ENCODE data around the gene TSPAN3.

TSPAN3 gene

GRCh38 chr15:76996526-76997401, 74.1 kb downstream of the TSPAN3 start:
- H3K27ac ChIP-seq (replicated peaks; ENCODE audit: low read length), result no peak overlapping the region
- peak overlapping the region; percentile 78 for H2AK5ac ChIP-seq (ENCODE audit: low read depth, low read length)
- H4K91ac ChIP-seq (ENCODE audit: low read depth, low read length, poor library complexity), result no peak overlapping the region
- DNase-seq (ENCODE audit: low spot score), result no peak
- H3K9ac ChIP-seq (ENCODE audit: low read depth, low read length, poor library complexity), result no peak overlapping the region
- no peak overlapping the region for H2BK12ac ChIP-seq (ENCODE audit: low read length)
- WGBS, 2 donors (ENCODE audit: extremely low coverage in 2 of 2, insufficient read length in 2 of 2, insufficient replicate concordance in 1 of 2), result no CpG with 5 or more reads among the region's 14 CpGs
- H3K4me1 ChIP-seq (ENCODE audit: control insufficient read depth in 2 of 2, insufficient read depth in 1 of 2, low read depth in 1 of 2, low read length in 2 of 2), result peaks cover 0 to 5% of the 10 kb centered on the region in 2 donors
- no peak overlapping the region for H3K4me3 ChIP-seq (ENCODE audit: low read length in 2 of 2)
- H3K4me2 ChIP-seq (ENCODE audit: insufficient read depth, low read length, poor library complexity, severe bottlenecking), result peak overlapping the region; percentile 14
- H3K79me1 ChIP-seq (ENCODE audit: low read depth, low read length), result no peaks in the 10 kb centered on the region
- H2AFZ ChIP-seq (ENCODE audit: low read length), result no peak overlapping the region
- H3K18ac ChIP-seq (ENCODE audit: low read length), result peak overlapping the region; percentile 92
- no peak overlapping the region for H2BK5ac ChIP-seq (ENCODE audit: low read length)
- H3K27me3 ChIP-seq (ENCODE audit: control insufficient read depth in 3 of 3, insufficient read depth in 3 of 3, low read depth in 1 of 3, low read length in 3 of 3), result peaks cover 0 to 63% (median 0%) of the 10 kb centered on the region in 3 experiments
- no peak overlapping the region for H3K23ac ChIP-seq (ENCODE audit: low read depth, low read length, poor library complexity)
- H3K4ac ChIP-seq (ENCODE audit: low read length), result peak overlapping the region; percentile 80
- H2BK120ac ChIP-seq (ENCODE audit: low read depth, low read length), result no peak overlapping the region
- no peaks in the 10 kb centered on the region for H3K36me3 ChIP-seq (replicated peaks in 1 of 2; ENCODE audit: control insufficient read depth in 2 of 2, insufficient read depth in 2 of 2, low read length in 2 of 2)
- peak overlapping the region; percentile 1 for H3K14ac ChIP-seq (ENCODE audit: low read length)
- no peak overlapping the region for H4K8ac ChIP-seq (ENCODE audit: low read depth, low read length)
- H2BK15ac ChIP-seq (ENCODE audit: low read length), result no peak overlapping the region
- no peaks in the 10 kb centered on the region for H3K9me3 ChIP-seq (replicated peaks in 1 of 2; ENCODE audit: control insufficient read depth in 2 of 2, insufficient read depth in 1 of 2, low read depth in 1 of 2, low read length in 2 of 2)

DNA sequence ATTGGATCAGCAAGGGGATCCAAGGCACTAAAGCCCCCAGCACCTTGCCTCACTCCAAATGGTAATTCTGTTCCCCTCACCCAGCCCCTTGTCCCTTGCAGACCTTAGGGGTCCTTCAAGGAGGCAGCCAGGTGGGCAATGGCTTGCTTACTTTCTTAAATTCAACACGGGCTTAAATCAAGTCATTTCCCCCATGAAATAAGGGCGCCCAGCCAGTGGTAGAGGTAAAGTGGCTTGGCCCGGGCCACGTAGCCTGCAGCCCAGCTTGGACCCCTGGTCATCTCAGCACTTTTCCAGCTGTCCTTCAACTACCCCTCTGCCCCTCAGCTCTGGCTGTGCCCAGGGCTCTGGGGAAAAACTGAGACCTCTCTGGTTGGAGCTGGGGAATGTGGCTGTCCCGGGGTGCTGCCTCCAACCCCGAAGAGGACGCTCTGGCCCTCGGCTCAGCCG, 74.8 kb downstream of the TSPAN3 start:
- H2BK12ac ChIP-seq (ENCODE audit: low read length), result no peak overlapping the region
- H4K8ac ChIP-seq (ENCODE audit: low read depth, low read length), result no peak overlapping the region
- H3K23ac ChIP-seq (ENCODE audit: low read depth, low read length, poor library complexity), result no peak overlapping the region
- peaks cover 0 to 61% (median 0%) of the 10 kb centered on the region in 3 experiments for H3K27me3 ChIP-seq (ENCODE audit: control insufficient read depth in 3 of 3, insufficient read depth in 3 of 3, low read depth in 1 of 3, low read length in 3 of 3)
- H3K9ac ChIP-seq (ENCODE audit: low read depth, low read length, poor library complexity), result no peak overlapping the region
- no peaks in the 10 kb centered on the region for H3K79me1 ChIP-seq (ENCODE audit: low read depth, low read length)
- H3K4me1 ChIP-seq (ENCODE audit: control insufficient read depth in 2 of 2, insufficient read depth in 1 of 2, low read depth in 1 of 2, low read length in 2 of 2), result peaks cover 0 to 5% of the 10 kb centered on the region in 2 donors
- H3K4ac ChIP-seq (ENCODE audit: low read length), result no peak overlapping the region
- H3K14ac ChIP-seq (ENCODE audit: low read length), result no peak overlapping the region
- no peak overlapping the region for H2BK15ac ChIP-seq (ENCODE audit: low read length)
- no peak overlapping the region for H3K18ac ChIP-seq (ENCODE audit: low read length)
- no CpG with 5 or more reads among the region's 9 CpGs for WGBS, 2 donors (ENCODE audit: extremely low coverage in 2 of 2, insufficient read length in 2 of 2, insufficient replicate concordance in 1 of 2)
- peak overlapping the region; percentile 78 for H2AK5ac ChIP-seq (ENCODE audit: low read depth, low read length)
- no peak overlapping the region for H3K4me2 ChIP-seq (ENCODE audit: insufficient read depth, low read length, poor library complexity, severe bottlenecking)
- no peaks in the 10 kb centered on the region for H3K9me3 ChIP-seq (replicated peaks in 1 of 2; ENCODE audit: control insufficient read depth in 2 of 2, insufficient read depth in 1 of 2, low read depth in 1 of 2, low read length in 2 of 2)
- H2BK120ac ChIP-seq (ENCODE audit: low read depth, low read length), result no peak overlapping the region
- H2AFZ ChIP-seq (ENCODE audit: low read length), result no peak overlapping the region
- no peak overlapping the region for H2BK5ac ChIP-seq (ENCODE audit: low read length)
- no peak overlapping the region for H3K27ac ChIP-seq (replicated peaks; ENCODE audit: low read length)
- no peak overlapping the region for H3K4me3 ChIP-seq (ENCODE audit: low read length in 2 of 2)
- H4K91ac ChIP-seq (ENCODE audit: low read depth, low read length, poor library complexity), result no peak overlapping the region
- H3K36me3 ChIP-seq (replicated peaks in 1 of 2; ENCODE audit: control insufficient read depth in 2 of 2, insufficient read depth in 2 of 2, low read length in 2 of 2), result no peaks in the 10 kb centered on the region
- DNase-seq (ENCODE audit: low spot score), result no peak

- H3K4me3 ChIP-seq (ENCODE audit: low read length in 2 of 2), result no peak within 1 kb of the TSS
- no peak within 1 kb of the TSS for H4K8ac ChIP-seq (ENCODE audit: low read depth, low read length)
- H4K91ac ChIP-seq (ENCODE audit: low read depth, low read length, poor library complexity), result no peak within 1 kb of the TSS
- peak within 1 kb of the TSS; percentile 24 for H2BK12ac ChIP-seq (ENCODE audit: low read length)
- no peak for DNase-seq (ENCODE audit: low spot score)
- peak within 1 kb of the TSS; percentile 21 for H2BK120ac ChIP-seq (ENCODE audit: low read depth, low read length)
- peak within 1 kb of the TSS; percentile 52 for H3K18ac ChIP-seq (ENCODE audit: low read length)
- H3K4me1 ChIP-seq (ENCODE audit: control insufficient read depth in 2 of 2, insufficient read depth in 1 of 2, low read depth in 1 of 2, low read length in 2 of 2), result peaks cover 0 to 5% of the 10 kb centered on the region in 2 donors
- H2AK5ac ChIP-seq (ENCODE audit: low read depth, low read length), result peak within 1 kb of the TSS; percentile 36
- H3K9me3 ChIP-seq (replicated peaks in 1 of 2; ENCODE audit: control insufficient read depth in 2 of 2, insufficient read depth in 1 of 2, low read depth in 1 of 2, low read length in 2 of 2), result no peaks in the 10 kb centered on the region
- no peak within 1 kb of the TSS for H3K4ac ChIP-seq (ENCODE audit: low read length)
- H3K27me3 ChIP-seq (ENCODE audit: control insufficient read depth in 3 of 3, insufficient read depth in 3 of 3, low read depth in 1 of 3, low read length in 3 of 3), result peaks cover 0 to 60% (median 0%) of the 10 kb centered on the region in 3 experiments
- H2BK5ac ChIP-seq (ENCODE audit: low read length), result peak within 1 kb of the TSS; percentile 44
- H3K36me3 ChIP-seq (replicated peaks in 1 of 2; ENCODE audit: control insufficient read depth in 2 of 2, insufficient read depth in 2 of 2, low read length in 2 of 2), result no peaks in the 10 kb centered on the region
- peak within 1 kb of the TSS; percentile 63 for H3K14ac ChIP-seq (ENCODE audit: low read length)
- H3K27ac ChIP-seq (replicated peaks; ENCODE audit: low read length), result no peak within 1 kb of the TSS
- H3K23ac ChIP-seq (ENCODE audit: low read depth, low read length, poor library complexity), result peak within 1 kb of the TSS; percentile 12
- H3K79me1 ChIP-seq (ENCODE audit: low read depth, low read length), result no peaks in the 10 kb centered on the region
- no peak within 1 kb of the TSS for H3K9ac ChIP-seq (ENCODE audit: low read depth, low read length, poor library complexity)
- peak within 1 kb of the TSS; percentile 54 for H2BK15ac ChIP-seq (ENCODE audit: low read length)
- WGBS, 2 donors (ENCODE audit: extremely low coverage in 2 of 2, insufficient read length in 2 of 2, insufficient replicate concordance in 1 of 2), result no CpG with 5 or more reads among the region's 28 CpGs
- H3K4me2 ChIP-seq (ENCODE audit: insufficient read depth, low read length, poor library complexity, severe bottlenecking), result no peak within 1 kb of the TSS
- peak within 1 kb of the TSS; percentile 82 for H2AFZ ChIP-seq (ENCODE audit: low read length)
Measured at GRCh38 chr15:76994971-76995945, 75.7 kb downstream of the TSPAN3 start, which contains the start of gene PSTPIP1. Gene PSTPIP1 (plus strand): TSS chr15:76995126. CDS start chr15:76995574, 448 bp downstream.

Data from neuronal stem cell (in vitro differentiated cells).